H1 (cell line): ENCODE measurements around the gene PGBD4. TPM values are rescaled to one million over a fixed set of nuclear protein-coding genes. Genes with fewer than 3 reads are reported as not detected.

Experiments used
- CTCF ChIA-PET: fragments of 300-600 bp; sonication (Branson Sonifier 250); formaldehyde crosslinking; loops from one replicate; lab custom pipeline; 2021; ENCODE audit not compliant: partially characterized antibody; lab: Charles Lee
- POLR2A ChIA-PET: fragments of 300-600 bp; sonication (Branson Sonifier 250); formaldehyde crosslinking; loops from one replicate; lab custom pipeline; 2021; ENCODE audit warnings: inconsistent platforms; ENCODE audit not compliant: partially characterized antibody; lab: Charles Lee
- DNase-seq, 2 experiments: peaks; one replicate each; pipeline versions ENCODE4 v3.0.0 to v3.0.0-alpha.2; 2010 to 2022; ENCODE audit warnings: low spot score in 2 of 2, low read depth in 1 of 2, mixed read lengths in 1 of 2
- FAIRE-seq: peaks from 2 replicates; lab custom pipeline; 2011; peaks lifted over from hg19 to GRCh38; lab: Jason Lieb, UNC
- H2AFZ ChIP-seq: 2 replicates; pipeline ENCODE4 v1.8.1; 2012; ENCODE audit warnings: low read length, inconsistent platforms
- H2AK5ac ChIP-seq: 2 replicates; pipeline ENCODE4 v1.6.1; 2013; ENCODE audit warnings: low read depth, low read length
- H2BK120ac ChIP-seq: replicated peaks from 2 replicates; pipeline ENCODE3; 2013; ENCODE audit warnings: low read depth, low read length, inconsistent platforms
- H2BK12ac ChIP-seq: 2 replicates; pipeline ENCODE4 v1.6.1; 2013; ENCODE audit warnings: low read depth, low read length
- H2BK15ac ChIP-seq: 2 replicates; pipeline ENCODE4 v1.6.1; 2013; ENCODE audit warnings: low read length
- H2BK20ac ChIP-seq: 2 replicates; pipeline ENCODE4 v1.6.1; 2013; ENCODE audit warnings: low read length
- H2BK5ac ChIP-seq: 2 replicates; pipeline ENCODE4 v1.6.1; 2013; ENCODE audit warnings: low read depth, low read length
- H3K14ac ChIP-seq: 2 replicates; pipeline ENCODE4 v1.6.1; 2013; ENCODE audit warnings: inconsistent platforms; ENCODE audit not compliant: insufficient read length
- H3K18ac ChIP-seq: 2 replicates; pipeline ENCODE4 v1.6.1; 2013; ENCODE audit warnings: low read length; ENCODE audit errors: extremely low read depth
- H3K23ac ChIP-seq: 2 replicates; pipeline ENCODE4 v1.6.1; 2013; ENCODE audit warnings: inconsistent platforms; ENCODE audit not compliant: insufficient read length
- H3K23me2 ChIP-seq: 2 replicates; pipeline ENCODE4 v1.6.1; 2013; ENCODE audit warnings: low read depth, low read length
- H3K27ac ChIP-seq: 2 replicates; pipeline ENCODE4 v1.6.1; 2011; ENCODE audit warnings: low read depth, low read length, inconsistent platforms
- H3K27me3 ChIP-seq, 4 experiments: replicated peaks in 1 of 4; 1 replicate in 1 of 4; 2 replicates in 3 of 4; pipeline versions ENCODE4 v1.6.1 to v1.8.1; 2011 to 2013; ENCODE audit warnings: low read length in 3 of 4, mild to moderate bottlenecking in 3 of 4, inconsistent platforms in 2 of 4, mixed read lengths in 2 of 4, moderate library complexity in 1 of 4; ENCODE audit not compliant: control insufficient read depth in 3 of 4, insufficient read depth in 3 of 4; ENCODE audit errors: extremely low read depth in 1 of 4
- H3K36me3 ChIP-seq, 4 experiments: 2 replicates each; pipeline versions ENCODE4 v1.6.1 to v1.8.1; 2011 to 2013; ENCODE audit warnings: mild to moderate bottlenecking in 4 of 4, low read length in 3 of 4, moderate library complexity in 2 of 4, control low read depth in 1 of 4, inconsistent platforms in 1 of 4; ENCODE audit not compliant: insufficient read depth in 4 of 4, control insufficient read depth in 2 of 4
- H3K4ac ChIP-seq: replicated peaks from 2 replicates; pipeline ENCODE3; 2013; ENCODE audit warnings: low read length, low read depth, mixed read lengths, inconsistent platforms; ENCODE audit not compliant: insufficient read length
- H3K4me1 ChIP-seq, 4 experiments: replicated peaks in 1 of 4; 1 replicate in 1 of 4; 2 replicates in 3 of 4; pipeline versions ENCODE4 v1.6.1 to v1.8.1; 2011 to 2013; ENCODE audit warnings: low read length in 3 of 4, inconsistent platforms in 2 of 4, mixed read lengths in 1 of 4; ENCODE audit not compliant: insufficient read depth in 4 of 4, control insufficient read depth in 3 of 4
- H3K4me2 ChIP-seq, 2 experiments: 2 replicates each; pipeline versions ENCODE4 v1.6.1 to v1.8.1; 2011 to 2013; ENCODE audit warnings: low read depth in 2 of 2, low read length in 2 of 2, control low read depth in 1 of 2, inconsistent platforms in 1 of 2, mild to moderate bottlenecking in 1 of 2; ENCODE audit not compliant: insufficient read depth in 1 of 2
- H3K4me3 ChIP-seq, 4 experiments: fragments of 200-600, 300-600 bp in 1 of 4; sonication (generic), shearing (Covaris generic), sonication (Bioruptor Twin) in 1 of 4; 2 replicates each; pipeline versions ENCODE4 v1.5.1 to v1.8.1; 2011 to 2016; ENCODE audit warnings: low read length in 4 of 4, low read depth in 3 of 4, control low read depth in 2 of 4, inconsistent platforms in 2 of 4, mild to moderate bottlenecking in 2 of 4, mixed read lengths in 1 of 4, moderate library complexity in 1 of 4; ENCODE audit not compliant: insufficient read depth in 2 of 4; ENCODE audit errors: extremely low read depth in 1 of 4
- H3K56ac ChIP-seq: replicated peaks from 2 replicates; pipeline ENCODE3; 2013; ENCODE audit warnings: low read depth, mild to moderate bottlenecking, mixed read lengths, low read length, inconsistent platforms; ENCODE audit not compliant: insufficient read length
- H3K79me1 ChIP-seq: 2 replicates; pipeline ENCODE4 v1.6.1; 2013; ENCODE audit warnings: low read depth, low read length, control low read depth
- H3K79me2 ChIP-seq, 2 experiments: 2 replicates each; pipeline versions ENCODE4 v1.6.1 to v1.8.1; 2012 to 2013; ENCODE audit warnings: low read length in 2 of 2, mild to moderate bottlenecking in 2 of 2, inconsistent platforms in 1 of 2; ENCODE audit not compliant: insufficient read depth in 2 of 2, control insufficient read depth in 1 of 2
- H3K9ac ChIP-seq, 4 experiments: replicated peaks in 1 of 4; 1 replicate in 1 of 4; 2 replicates in 3 of 4; pipeline versions ENCODE4 v1.6.1 to v1.8.1; 2011 to 2013; ENCODE audit warnings: low read depth in 3 of 4, low read length in 3 of 4, control low read depth in 2 of 4, mild to moderate bottlenecking in 2 of 4, moderate library complexity in 2 of 4, inconsistent platforms in 1 of 4; ENCODE audit errors: extremely low read depth in 1 of 4
- H3K9me3 ChIP-seq, 2 experiments: 2 replicates each; pipeline versions ENCODE4 v1.6.1 to v1.8.1; 2012 to 2013; ENCODE audit warnings: mild to moderate bottlenecking in 2 of 2, moderate library complexity in 2 of 2, control low read depth in 1 of 2, inconsistent platforms in 1 of 2, low read depth in 1 of 2, low read length in 1 of 2, mixed read lengths in 1 of 2; ENCODE audit not compliant: insufficient read depth in 2 of 2
- H4K20me1 ChIP-seq, 2 experiments: replicated peaks in 1 of 2; 2 replicates each; pipeline versions ENCODE3 to v1.8.1; 2011 to 2013; ENCODE audit warnings: inconsistent platforms in 2 of 2, low read length in 2 of 2, mild to moderate bottlenecking in 1 of 2; ENCODE audit not compliant: insufficient read depth in 2 of 2, control insufficient read depth in 1 of 2
- H4K5ac ChIP-seq: 2 replicates; pipeline ENCODE4 v1.6.1; 2013; ENCODE audit warnings: low read length, low read depth, mixed read lengths, inconsistent platforms; ENCODE audit not compliant: insufficient read length
- H4K8ac ChIP-seq: 2 replicates; pipeline ENCODE4 v1.8.0; 2013; ENCODE audit warnings: mild to moderate bottlenecking, moderate library complexity, low read length, inconsistent platforms; ENCODE audit not compliant: insufficient read depth; ENCODE audit errors: extremely low read depth
- H4K91ac ChIP-seq: replicated peaks from 2 replicates; pipeline ENCODE3; 2013; ENCODE audit warnings: low read length, mixed read lengths, inconsistent platforms; ENCODE audit not compliant: insufficient read length
- EP300 ChIP-seq, 2 experiments: IDR thresholded peaks; 1 replicate in 1 of 2; 2 replicates in 1 of 2; pipeline ENCODE4 v1.6.1; 2011 to 2012; ENCODE audit warnings: low read depth in 2 of 2, low read length in 2 of 2, mild to moderate bottlenecking in 2 of 2, borderline replicate concordance in 1 of 2, inconsistent platforms in 1 of 2, moderate library complexity in 1 of 2
- KDM4A ChIP-seq: IDR thresholded peaks from one replicate; pipeline ENCODE4 v1.7.1; 2012; ENCODE audit warnings: low read depth, mild to moderate bottlenecking, moderate library complexity, low read length, inconsistent platforms; ENCODE audit not compliant: severe bottlenecking
- SIX5 ChIP-seq: IDR thresholded peaks from 2 replicates; pipeline ENCODE4 v1.6.1; 2011; ENCODE audit warnings: mild to moderate bottlenecking, low read depth, low read length
- WGBS, 2 experiments: shearing (Covaris generic) in 1 of 2; methylation state at CpG; one replicate each; pipeline versions ENCODE4 v1.1.6 to v1.1.7; 2013 to 2015; ENCODE audit warnings: low lambda C conversion rate in 2 of 2, mixed read lengths in 2 of 2, inconsistent platforms in 1 of 2, low coverage in 1 of 2, missing lambda C conversion rate in 1 of 2; ENCODE audit not compliant: insufficient replicate concordance in 2 of 2, insufficient coverage in 1 of 2, insufficient read length in 1 of 2; ENCODE audit errors: extremely low coverage in 1 of 2, missing lambda C conversion rate in 1 of 2; 5-methylcytosine and 5-hydroxymethylcytosine counted together
- polyA plus RNA-seq, 7 experiments: library from polyadenylated mRNA; depleted of rRNA in 3 of 7; stranded (reverse) in 5 of 7; unstranded in 2 of 7; fragments of >200 nt in 5 of 7; fragments of 200-250 nt in 2 of 7; gene quantifications; 1 replicate in 5 of 7; 2 replicates in 1 of 7; 4 replicates in 1 of 7; pipeline versions ENCODE4 v1.2.1 to v1.2.3, GENCODE V29; 2011 to 2013; ENCODE audit warnings: missing spikeins in 2 of 7, mixed read lengths in 2 of 7
- total RNA-seq: library from RNA; stranded (reverse); fragmentation: NEBNext Ultra II Directional; extraction: Animal tissue kit (Norgen Biotek cat#: 25700); gene quantifications from 2 replicates; pipeline ENCODE4 v1.2.1, GENCODE V29; 2021

Gene PGBD4
- total and polyA plus RNA-seq, 2 of the 8 experiments (the other 6 are each of a cell fraction or from before 2014, with no cell fraction given) = 0.68 to 0.76 TPM

GRCh38 chr15:34124651-34125050 is 22.8 kb downstream of the PGBD4 start:
- no peaks in the 10 kb centered on the region for H3K79me2 ChIP-seq
- H2BK120ac ChIP-seq = no peak overlapping the region
- H3K9me3 ChIP-seq = no peaks in the 10 kb centered on the region
- H2AK5ac ChIP-seq = no peak overlapping the region
- no peaks in the 10 kb centered on the region for H4K20me1 ChIP-seq
- 74% methylated on average over 4 of the region's 4 CpGs; no CpG with 5 or more reads in 1 of the 2 experiments for WGBS, 2 experiments
- no peak overlapping the region for H3K27ac ChIP-seq
- H2BK5ac ChIP-seq = no peak overlapping the region
- no peaks in the 10 kb centered on the region for H3K27me3 ChIP-seq
- no peak overlapping the region for H4K5ac ChIP-seq
- H3K36me3 ChIP-seq = no peaks in the 10 kb centered on the region
- H4K91ac ChIP-seq = no peak overlapping the region
- H3K9ac ChIP-seq = no peak overlapping the region
- no peak overlapping the region for H3K14ac ChIP-seq
- H3K79me1 ChIP-seq = no peaks in the 10 kb centered on the region
- no peak overlapping the region for H3K4me2 ChIP-seq
- no peak overlapping the region for H3K4me3 ChIP-seq
- no peaks in the 10 kb centered on the region for H3K23me2 ChIP-seq
- no peak overlapping the region for H3K23ac ChIP-seq
- no peak overlapping the region for H2AFZ ChIP-seq
- CTCF ChIA-PET = interaction anchor here (1.1 to 4.3 kb wide), 2 partner anchors 14 to 85 kb away, joined by 3 to 33 read pairs; partner anchors contain the start of gene KATNBL1
- H3K4ac ChIP-seq = no peak overlapping the region
- no peak overlapping the region for H2BK15ac ChIP-seq
- POLR2A ChIA-PET = interaction anchor here (0.6 to 1.6 kb wide), 5 partner anchors 8 to 39 kb away, joined by 3 to 7 read pairs (median 5); no protein-coding TSS in a partner anchor
- FAIRE-seq = no peak
- DNase-seq = no peak
- no peak overlapping the region for H4K8ac ChIP-seq
- TF ChIP-seq SIX5 (no peak), KDM4A (no peak), EP300 (IDR thresholded peaks at IDR 0.05; ENCODE audit: borderline replicate concordance in 1 of 2, low read depth in 2 of 2, low read length in 2 of 2) (no peak)
- H3K4me1 ChIP-seq = no peaks in the 10 kb centered on the region
- no peak overlapping the region for H2BK20ac ChIP-seq
- no peak overlapping the region for H3K56ac ChIP-seq
- no peak overlapping the region for H3K18ac ChIP-seq
- H2BK12ac ChIP-seq = no peak overlapping the region
